Stimulated activated CD8-positive, alpha-beta memory T cell treated with anti-CD3 and anti-CD28 coated beads, Interleukin-15, amount 100 ng/mL, for 48 hours (primary cell): Measurements from ENCODE around the gene IFNL2.
"Not testable (repeated sequence)": the region's sequence is repeated elsewhere in the genome, so short reads cannot be mapped to it uniquely, and the experiment has no call there.

Experiments used
- DNase-seq, 2 donors: peaks; one replicate each; pipeline ENCODE4 v3.0.0-alpha.2; 2020; ENCODE audit warnings: low read depth in 2 of 2

Gene IFNL2

GRCh38 chr19:39268085-39268484 lies at the start of gene IFNL2:
Gene IFNL2 (plus strand): TSS chr19:39268396. CDS start chr19:39268569, 173 bp downstream.
- DNase-seq = not testable (repeated sequence)

- DNase-seq = not testable (repeated sequence)
Observed at GRCh38 chr19:39219108-39219507, 49.1 kb upstream of the IFNL2 start.

GRCh38 chr19:39223703-39224279 lies 44.4 kb upstream of the IFNL2 start:
- DNase-seq = no peak

GRCh38 chr19:39224910-39225309 lies 43.3 kb upstream of the IFNL2 start:
- DNase-seq = no peak

GRCh38 chr19:39230096-39230764 lies 38.0 kb upstream of the IFNL2 start:
- no peak for DNase-seq

DNA sequence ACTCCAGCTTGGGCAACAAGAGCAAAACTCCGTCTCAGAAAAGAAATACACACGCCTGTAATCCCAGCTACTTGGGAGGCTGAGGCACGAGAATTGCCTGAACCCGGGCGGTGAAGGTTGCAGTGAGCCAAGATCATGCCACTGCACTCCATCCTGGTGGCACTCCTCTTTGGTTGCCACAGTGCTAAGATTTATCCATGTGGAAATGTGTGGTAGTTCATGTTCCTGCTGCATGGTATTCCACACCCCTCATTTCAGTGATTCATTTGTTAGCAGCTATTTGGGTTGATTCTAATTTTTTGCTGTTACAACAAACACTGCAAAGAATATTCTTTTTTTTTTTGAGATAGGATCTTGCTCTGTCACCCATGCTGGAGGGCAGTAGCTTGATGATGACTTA lies 35.5 kb upstream of the IFNL2 start:
- DNase-seq = no peak

DNA sequence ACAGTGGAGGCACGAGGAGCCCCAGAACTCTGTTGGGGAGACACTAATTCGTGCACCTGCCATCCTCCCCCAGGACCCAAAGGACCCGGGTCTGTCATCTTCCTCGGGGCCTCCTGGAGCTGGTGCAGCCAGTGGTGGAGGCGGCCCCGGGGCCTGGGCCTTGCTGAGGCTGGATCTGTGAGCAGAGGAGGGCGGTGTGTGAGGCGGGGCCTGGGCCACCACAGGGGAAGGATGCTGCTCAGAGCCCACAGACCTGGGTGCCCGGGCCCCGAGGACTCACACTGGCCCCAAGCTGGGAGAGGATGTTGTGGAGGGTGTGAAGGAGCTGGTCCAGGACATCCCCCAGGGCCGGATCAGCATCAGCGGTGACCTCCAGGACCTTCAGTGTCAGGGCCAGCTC lies 31.7 kb upstream of the IFNL2 start:
- DNase-seq = peak; percentile 21 to 26

DNA sequence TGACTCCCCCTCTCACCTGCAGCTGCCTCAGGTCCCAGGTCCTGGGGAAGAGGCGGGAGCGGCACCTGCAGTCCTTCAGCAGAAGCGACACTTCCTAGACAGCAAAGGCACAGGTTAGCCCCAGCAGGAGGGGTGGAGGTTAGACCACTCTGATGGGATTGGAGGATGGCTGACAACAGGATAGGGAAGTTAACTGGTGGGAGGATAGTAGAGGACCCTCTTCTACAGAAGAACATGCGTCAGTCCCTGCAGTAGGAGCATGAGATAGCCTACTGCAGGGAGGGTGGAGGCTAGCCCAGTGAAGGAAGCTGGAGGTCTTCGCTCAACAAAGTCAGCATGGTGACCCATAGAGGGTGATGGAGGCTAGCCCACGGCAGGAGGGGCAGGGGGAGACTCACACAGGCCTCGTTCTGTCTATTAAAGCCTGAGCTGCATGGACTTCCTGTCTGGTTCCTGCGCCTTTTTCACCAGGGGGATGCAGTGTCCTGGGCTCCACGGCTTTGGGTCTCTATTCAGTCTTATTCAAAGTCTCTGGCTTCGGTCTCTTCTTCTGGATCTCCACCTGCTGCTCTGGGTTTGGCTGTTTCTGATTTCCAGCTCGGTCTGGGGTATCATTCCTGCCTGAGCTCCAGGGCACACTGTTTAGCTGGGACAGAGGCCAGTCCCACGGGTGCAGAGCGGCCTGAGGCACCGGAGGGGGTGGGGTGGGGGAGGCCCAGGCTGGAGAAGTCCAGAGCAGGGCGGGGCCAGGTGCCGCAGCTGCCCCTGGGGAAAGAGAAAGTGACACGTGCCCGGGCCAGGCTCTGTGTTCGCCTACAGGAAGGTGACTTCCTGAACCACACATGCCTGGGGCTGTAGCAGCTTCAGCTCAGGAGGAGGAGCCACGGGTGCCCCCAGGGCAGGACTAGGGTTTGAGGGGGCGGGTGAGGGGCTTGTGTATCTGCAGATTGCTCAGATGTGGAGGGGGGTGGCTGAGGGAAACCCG lies 30.7 kb upstream of the IFNL2 start:
- peak; percentile 23 for DNase-seq

DNA sequence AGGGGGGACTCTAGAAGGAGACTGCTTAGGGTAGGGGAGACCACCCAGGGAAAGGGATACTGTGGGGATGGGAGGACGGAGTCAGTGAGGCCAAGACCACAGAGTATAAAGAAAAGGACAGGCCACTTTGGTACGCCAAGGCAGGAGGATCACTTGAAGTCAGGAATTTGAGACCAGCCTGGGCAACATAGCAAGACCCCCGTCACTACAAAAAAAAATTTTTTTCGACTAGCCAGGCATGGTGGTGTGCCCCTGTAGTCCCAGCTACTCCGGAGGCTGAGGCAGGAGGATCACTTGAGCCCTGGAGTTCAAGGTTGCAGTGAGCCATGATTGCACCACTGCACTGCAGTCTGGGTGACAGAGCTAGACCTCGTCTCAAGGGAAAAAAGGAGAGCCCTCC lies 30.0 kb upstream of the IFNL2 start:
- no peak for DNase-seq

DNA sequence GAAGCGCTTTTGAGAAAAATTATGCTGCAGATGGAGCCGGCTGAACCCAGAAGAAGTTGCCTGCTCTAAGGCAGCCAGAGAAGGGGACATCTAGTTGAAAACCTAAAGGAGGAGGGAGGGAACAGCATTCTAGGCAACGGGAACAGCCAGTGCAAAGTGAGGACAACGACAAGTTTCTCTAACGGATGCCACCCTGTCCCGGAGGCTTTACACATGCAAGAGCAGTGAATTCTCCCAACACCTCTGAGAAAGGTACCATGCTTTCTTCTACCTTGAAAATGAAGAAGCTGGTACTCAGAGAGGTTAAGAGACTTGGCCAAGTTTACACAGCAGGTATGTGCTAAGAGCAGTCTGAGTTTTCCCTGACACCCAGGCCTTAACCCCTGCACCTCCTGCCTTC lies 29.3 kb upstream of the IFNL2 start:
- no peak for DNase-seq

- no peak for DNase-seq
Observed at GRCh38 chr19:39240421-39240820, 27.8 kb upstream of the IFNL2 start.

- not testable (repeated sequence) for DNase-seq
Observed at GRCh38 chr19:39243741-39244140, 24.5 kb upstream of the IFNL2 start.

GRCh38 chr19:39244410-39245100 lies 23.6 kb upstream of the IFNL2 start, which contains the start of gene IFNL3:
Gene IFNL3 (minus strand): TSS chr19:39245006. CDS start chr19:39244967, 39 bp downstream.
- not testable (repeated sequence) for DNase-seq

- DNase-seq = not testable (repeated sequence)
Observed at GRCh38 chr19:39245166-39245565, 23.0 kb upstream of the IFNL2 start.

DNA sequence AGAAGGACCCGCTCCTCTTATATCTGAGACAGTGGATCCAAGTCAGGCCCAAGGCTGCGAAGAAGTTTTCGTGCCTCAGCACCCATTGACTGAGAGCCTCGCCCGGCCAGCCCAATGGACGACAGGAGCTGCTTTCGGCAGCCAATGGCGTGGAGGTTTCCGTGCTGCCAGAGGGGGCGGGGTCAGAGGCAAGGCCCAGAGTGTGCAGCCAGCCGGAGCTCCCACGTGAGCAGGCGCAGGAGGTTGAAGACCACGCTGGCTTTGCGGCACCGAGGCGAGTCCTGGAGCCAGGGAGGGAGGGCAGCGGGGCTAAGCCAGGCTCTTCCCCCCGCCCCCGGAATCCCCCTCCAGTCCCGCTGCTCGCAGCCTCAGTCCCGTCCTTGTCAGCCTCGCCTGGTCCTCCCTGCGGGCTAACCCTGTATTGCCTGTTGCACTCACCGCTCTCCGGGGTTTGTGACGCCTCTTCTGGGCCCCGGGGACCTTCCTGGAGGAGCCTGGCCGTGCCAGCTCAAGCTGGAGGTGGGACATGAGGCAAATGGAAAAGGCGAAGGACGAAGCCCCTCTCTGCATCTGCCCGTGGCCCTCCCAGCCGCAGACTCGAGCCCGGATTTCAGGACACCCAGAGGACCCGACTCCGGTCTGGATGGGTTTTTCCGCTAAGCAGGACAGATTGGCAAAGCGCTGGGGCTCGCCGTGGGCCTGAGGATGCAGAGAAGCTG lies 21.1 kb upstream of the IFNL2 start:
- DNase-seq = peak in 1 of 2 donors; percentile 21

DNA sequence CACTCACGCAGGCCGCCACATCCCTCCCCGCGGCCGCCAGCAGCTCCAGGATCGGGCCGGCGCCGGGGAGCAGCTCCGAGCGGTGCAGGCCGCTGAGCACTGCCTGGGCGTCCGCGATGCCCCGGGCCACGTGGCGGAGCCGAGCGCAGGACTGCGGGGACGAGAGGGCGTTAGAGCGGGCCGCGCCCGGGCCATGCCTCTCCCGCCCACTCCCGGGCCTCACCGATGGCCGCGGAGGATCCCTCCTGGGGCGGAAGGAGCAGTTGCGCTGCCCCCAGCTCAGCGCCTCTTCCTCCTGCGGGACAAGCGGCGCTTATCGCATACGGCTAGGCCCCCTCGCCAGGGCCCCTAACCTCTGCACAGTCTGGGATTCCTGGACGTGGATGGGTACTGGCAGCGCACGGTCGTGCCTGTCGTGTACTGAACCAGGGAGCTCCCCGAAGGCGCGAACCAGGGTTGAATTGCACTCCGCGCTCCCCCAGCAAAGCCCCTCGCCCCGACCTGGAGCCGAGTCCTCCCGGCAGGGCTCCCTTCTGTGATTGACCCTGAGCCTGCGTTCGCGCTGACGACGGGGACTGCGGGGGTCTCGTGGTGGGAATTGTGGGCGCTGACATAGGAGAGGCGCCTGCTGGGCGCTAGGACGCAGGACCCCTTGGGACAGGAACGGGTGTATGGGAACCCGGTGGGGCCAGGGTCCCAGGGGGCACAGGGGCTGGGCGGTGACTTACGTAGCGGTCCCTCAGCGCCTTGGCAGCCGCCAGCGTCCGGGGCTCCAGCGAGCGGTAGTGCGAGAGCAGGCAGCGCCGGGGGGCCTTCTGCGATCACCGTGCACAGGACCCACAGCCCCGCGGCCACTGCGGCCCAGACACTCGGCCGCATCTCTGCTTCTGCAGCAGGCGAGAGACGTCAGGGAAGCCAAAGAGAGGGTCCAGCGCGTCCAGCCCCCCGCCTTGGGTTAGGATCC lies 20.2 kb upstream of the IFNL2 start:
- DNase-seq = no peak

- no peak for DNase-seq
Observed at GRCh38 chr19:39248806-39249205, 19.4 kb upstream of the IFNL2 start, which contains the start of gene IFNL4. Gene IFNL4 (minus strand): TSS chr19:39248856.

GRCh38 chr19:39251081-39251480 lies 17.1 kb upstream of the IFNL2 start:
- DNase-seq = no peak

DNA sequence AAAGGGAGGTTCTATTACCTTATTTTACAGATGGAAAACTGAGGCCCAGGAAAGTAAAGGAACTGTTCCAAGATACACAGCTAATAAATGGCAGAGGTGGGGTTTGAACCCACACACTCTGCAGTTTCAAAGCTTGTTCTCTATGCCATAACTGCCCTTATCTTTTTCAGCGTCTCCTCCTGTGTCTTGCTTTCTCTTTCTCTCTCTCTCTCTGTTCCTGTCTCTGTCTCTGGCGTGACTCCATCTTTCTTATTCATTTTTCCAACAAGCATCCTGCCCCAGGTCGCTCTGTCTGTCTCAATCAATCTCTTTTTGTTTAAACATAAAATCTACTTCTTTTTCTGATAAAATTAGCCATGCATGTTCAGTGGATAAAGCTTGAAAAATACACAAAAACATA lies 16.4 kb upstream of the IFNL2 start:
- DNase-seq = no peak

- no peak for DNase-seq
Observed at GRCh38 chr19:39252458-39252857, 15.7 kb upstream of the IFNL2 start.
